A549 (cell line): ENCODE results near the gene RAI14.

Experiments used
- CTCF ChIP-seq: fragments of >200 bp; sonication (Bioruptor Twin); formaldehyde crosslinking; IDR thresholded peaks from 3 replicates; pipeline ENCODE4 v1.5.1; 2016
- POLR2A ChIP-seq: IDR thresholded peaks from 2 replicates; pipeline ENCODE4 v1.6.1; 2012; ENCODE audit warnings: mild to moderate bottlenecking, low read length
- RCOR1 ChIP-seq: fragments of 150-350 bp; IDR thresholded peaks from 2 replicates; pipeline ENCODE4 v1.6.1; 2014; ENCODE audit warnings: antibody characterized with exemption, low read length, low read depth
- TF ChIP-seq, protein P1 (sequence below): fragments of 450-650 bp; IDR thresholded peaks from 2 replicates; pipeline ENCODE4 v1.6.1; 2014; ENCODE audit warnings: antibody characterized with exemption

DNA sequence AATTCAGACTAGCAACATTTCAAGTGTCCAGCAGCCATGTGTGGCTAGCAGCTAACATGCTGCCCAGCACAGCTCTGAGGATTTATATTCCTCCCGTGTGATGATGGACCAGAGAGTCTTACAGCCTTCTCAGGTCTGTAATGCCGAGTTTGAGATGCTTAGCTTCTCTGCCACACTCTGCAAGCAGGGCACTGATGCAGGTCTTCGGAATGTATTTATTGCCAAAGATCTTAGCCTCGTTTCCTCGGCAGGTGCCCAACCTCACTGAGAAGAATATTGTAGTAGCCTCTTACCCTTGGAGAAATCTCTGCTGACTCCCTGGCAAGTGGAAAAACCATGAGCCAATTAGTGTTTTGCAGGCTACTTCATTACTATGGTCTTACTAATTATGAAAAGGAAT lies 3.7 kb upstream of the RAI14 start:
- TF ChIP-seq CTCF (no peak), RCOR1 (no peak), POLR2A (no peak)
- TF ChIP-seq, protein P1, sequence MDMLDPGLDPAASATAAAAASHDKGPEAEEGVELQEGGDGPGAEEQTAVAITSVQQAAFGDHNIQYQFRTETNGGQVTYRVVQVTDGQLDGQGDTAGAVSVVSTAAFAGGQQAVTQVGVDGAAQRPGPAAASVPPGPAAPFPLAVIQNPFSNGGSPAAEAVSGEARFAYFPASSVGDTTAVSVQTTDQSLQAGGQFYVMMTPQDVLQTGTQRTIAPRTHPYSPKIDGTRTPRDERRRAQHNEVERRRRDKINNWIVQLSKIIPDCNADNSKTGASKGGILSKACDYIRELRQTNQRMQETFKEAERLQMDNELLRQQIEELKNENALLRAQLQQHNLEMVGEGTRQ = no peak
